ENCODE measurements around the gene HMGCLL1. TPM values are rescaled to one million over a fixed set of nuclear protein-coding genes. Genes with fewer than 3 reads are reported as not detected.

Gene HMGCLL1
- total RNA-seq, 1 experiment from 2014 or later, result 0.39 TPM

GRCh38 chr6:55512904-55513303, 66.1 kb downstream of the HMGCLL1 start:
- no peaks in the 10 kb centered on the region for H3K27me3 ChIP-seq (ENCODE audit: insufficient read depth, low read depth)
- H3K9me3 ChIP-seq (ENCODE audit: insufficient read depth, low read depth), result no peaks in the 10 kb centered on the region
- no peaks in the 10 kb centered on the region for H3K36me3 ChIP-seq (ENCODE audit: low read depth)
- ChIA-PET CTCF (no interaction called here), POLR2A (ENCODE audit: unreplicated experiment) (no interaction called here)
- H3K4me3 ChIP-seq, result no peak overlapping the region
- no peaks in the 10 kb centered on the region for H3K4me1 ChIP-seq (replicated peaks; ENCODE audit: insufficient read depth)
- no peak for DNase-seq
- no peaks in the 10 kb centered on the region for H3F3A ChIP-seq (ENCODE audit: insufficient read depth, low read depth)
- no peaks in the 10 kb centered on the region; the same call in 1 of the 2 replicates for H4K20me1 ChIP-seq (ENCODE audit: insufficient read depth)
- H2AFZ ChIP-seq, result no peak overlapping the region
- no peak for TF ChIP-seq EZH2 (IDR thresholded peaks at IDR 0.05; ENCODE audit: low read depth)
- TF ChIP-seq CTCF (conservative IDR thresholded peaks at IDR 0.05), result no peak; the same call in 1 of the 2 replicates
- H3K27ac ChIP-seq, result no peak overlapping the region
- intact Hi-C loops (cut with micrococcal nuclease; ENCODE audit: unreplicated experiment), result no loop called here
- H3K79me2 ChIP-seq (ENCODE audit: low read depth), result no peaks in the 10 kb centered on the region
- no TSS peak for BruUV-seq (replicated peaks)
- no peaks in the 10 kb centered on the region for H3K9me2 ChIP-seq (ENCODE audit: insufficient read depth)
- H3K4me2 ChIP-seq, result no peak overlapping the region

- no peak for TF ChIP-seq CTCF (conservative IDR thresholded peaks at IDR 0.05)
- no peak for TF ChIP-seq EZH2 (IDR thresholded peaks at IDR 0.05; ENCODE audit: low read depth)
- Histone ChIP-seq H3K4me2 (no peak overlapping the region), H3K36me3 (ENCODE audit: low read depth) (no peaks in the 10 kb centered on the region), H3K79me2 (ENCODE audit: low read depth) (no peaks in the 10 kb centered on the region), H3K9me2 (ENCODE audit: insufficient read depth) (no peaks in the 10 kb centered on the region), H3F3A (ENCODE audit: insufficient read depth, low read depth) (no peaks in the 10 kb centered on the region), H2AFZ (no peak overlapping the region), H3K9me3 (ENCODE audit: insufficient read depth, low read depth) (no peaks in the 10 kb centered on the region), H3K27me3 (ENCODE audit: insufficient read depth, low read depth) (no peaks in the 10 kb centered on the region), H4K20me1 (ENCODE audit: insufficient read depth) (no peaks in the 10 kb centered on the region; the same call in 1 of the 2 replicates), H3K4me3 (no peak overlapping the region), H3K4me1 (replicated peaks; ENCODE audit: insufficient read depth) (no peaks in the 10 kb centered on the region), H3K27ac (no peak overlapping the region)
- DNase-seq, result no peak
- ChIA-PET POLR2A (ENCODE audit: unreplicated experiment) (interaction anchor here (0.6 kb wide), 1 partner anchor 828 kb away, joined by 4 read pairs; no protein-coding TSS in a partner anchor), CTCF (interaction anchor here (0.6 kb wide), 1 partner anchor 1759 kb away, joined by 4 read pairs; no protein-coding TSS in a partner anchor)
- intact Hi-C loops (cut with micrococcal nuclease; ENCODE audit: unreplicated experiment), result no loop called here
- BruUV-seq (replicated peaks), result no TSS peak
Observed at GRCh38 chr6:55511122-55511800, 67.7 kb downstream of the HMGCLL1 start.

GRCh38 chr6:55499591-55499990, 79.4 kb downstream of the HMGCLL1 start:
- no peak overlapping the region for H3K4me2 ChIP-seq
- TF ChIP-seq CTCF (conservative IDR thresholded peaks at IDR 0.05) (no peak), EZH2 (IDR thresholded peaks at IDR 0.05; ENCODE audit: low read depth) (no peak)
- ChIA-PET CTCF (no interaction called here), POLR2A (ENCODE audit: unreplicated experiment) (no interaction called here)
- intact Hi-C loops (cut with micrococcal nuclease; ENCODE audit: unreplicated experiment), result no loop called here
- H2AFZ ChIP-seq, result no peak overlapping the region
- H4K20me1 ChIP-seq (ENCODE audit: insufficient read depth), result no peaks in the 10 kb centered on the region
- H3K9me2 ChIP-seq (ENCODE audit: insufficient read depth), result no peaks in the 10 kb centered on the region
- no TSS peak for BruUV-seq (replicated peaks)
- no peaks in the 10 kb centered on the region for H3K4me1 ChIP-seq (replicated peaks; ENCODE audit: insufficient read depth)
- no peaks in the 10 kb centered on the region for H3F3A ChIP-seq (ENCODE audit: insufficient read depth, low read depth)
- no peak overlapping the region for H3K27ac ChIP-seq
- no peaks in the 10 kb centered on the region for H3K36me3 ChIP-seq (ENCODE audit: low read depth)
- DNase-seq, result no peak
- H3K9me3 ChIP-seq (ENCODE audit: insufficient read depth, low read depth), result no peaks in the 10 kb centered on the region
- H3K4me3 ChIP-seq, result no peak overlapping the region
- H3K27me3 ChIP-seq (ENCODE audit: insufficient read depth, low read depth), result no peaks in the 10 kb centered on the region
- H3K79me2 ChIP-seq (ENCODE audit: low read depth), result no peaks in the 10 kb centered on the region

Measured in PC-9 (cell line).